PC-3 (cell line): ENCODE measurements around the gene TMEM239.

ENCODE experiments used
- CTCF ChIP-seq: fragments of 300-600 bp; sonication (generic); conservative IDR thresholded peaks from 2 replicates; pipeline ENCODE4 v1.5.1; 2017; ENCODE audit warnings: antibody characterized with exemption, low read depth, mild to moderate bottlenecking, low read length
- EZH2 ChIP-seq: fragments of 300-600 bp; sonication (generic); IDR thresholded peaks from one replicate; pipeline ENCODE4 v1.6.1; 2017; ENCODE audit warnings: antibody characterized with exemption, mild to moderate bottlenecking, low read length; ENCODE audit not compliant: unreplicated experiment
- EZH2phosphoT487 ChIP-seq: fragments of 300-600 bp; sonication (generic); IDR thresholded peaks from 2 replicates; pipeline ENCODE4 v1.6.1; 2018; ENCODE audit warnings: mild to moderate bottlenecking, antibody characterized with exemption, low read length, borderline replicate concordance

GRCh38 chr20:2849529-2849928 is 33.4 kb downstream of the TMEM239 start:
- TF ChIP-seq CTCF = no peak
- no peak for TF ChIP-seq EZH2
- TF ChIP-seq EZH2phosphoT487 = no peak
